AML-193 (cell line): Measurements from ENCODE around the gene CLN6.
"Not testable (repeated sequence)": the region's sequence is repeated elsewhere in the genome, so short reads cannot be mapped to it uniquely, and the experiment has no call there.

Experiments used
- DNase-seq, 2 experiments: peaks; one replicate each; lab custom pipeline; 2025; lab: John Stamatoyannopoulos, UW

The CLN6 gene

GRCh38 chr15:68206711-68207151 is 22.8 kb downstream of the CLN6 start:
- DNase-seq, result no peak

DNA sequence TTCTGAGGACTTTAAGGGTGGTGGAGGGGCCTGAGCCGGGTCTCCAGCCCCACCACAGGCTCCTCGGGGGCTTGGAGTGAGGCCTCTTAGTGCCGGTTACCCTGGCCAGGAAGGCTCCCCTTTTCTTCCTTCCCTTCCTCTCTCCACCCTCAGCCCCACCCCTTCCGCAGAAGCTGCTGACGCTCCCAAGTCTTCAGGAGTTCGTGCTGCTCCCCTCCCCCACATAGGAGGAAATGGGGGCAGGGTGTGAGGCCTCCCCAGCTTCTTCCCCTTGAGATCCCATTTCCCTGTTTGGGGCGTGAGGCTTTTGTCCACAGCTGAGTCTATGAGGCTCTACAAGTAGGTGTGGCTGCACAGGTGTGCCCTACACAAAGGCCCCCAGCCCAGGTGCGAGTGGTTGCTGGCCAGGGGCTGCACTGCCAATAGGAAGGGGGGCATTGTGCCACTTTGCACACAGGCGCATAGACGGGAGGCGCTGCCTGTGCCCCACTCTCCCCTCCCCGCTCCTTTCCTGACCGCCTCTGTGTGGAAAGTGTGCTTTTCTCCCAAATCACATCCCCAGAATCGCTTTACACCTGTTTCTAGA is 23.5 kb downstream of the CLN6 start:
- no peak for DNase-seq

DNA sequence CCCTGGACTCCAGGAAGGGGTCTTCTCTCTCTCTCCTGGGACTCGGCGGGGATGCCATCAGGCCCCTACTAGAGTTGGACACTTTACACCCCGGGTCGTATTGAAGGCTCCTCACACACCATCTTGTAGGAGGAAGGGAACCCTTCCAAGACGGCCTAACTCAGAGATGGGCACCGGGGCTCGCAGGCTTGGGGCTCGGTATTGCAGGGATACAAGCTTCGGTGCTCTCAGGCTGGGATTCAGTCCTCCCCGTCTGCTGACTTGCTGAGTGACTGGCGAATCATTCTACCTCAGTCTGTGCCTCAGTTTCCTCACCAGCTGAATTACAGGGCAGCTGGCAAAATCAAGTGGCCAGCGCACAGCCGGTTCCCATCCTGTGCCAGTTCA is 24.0 kb downstream of the CLN6 start:
- DNase-seq, result no peak

DNA sequence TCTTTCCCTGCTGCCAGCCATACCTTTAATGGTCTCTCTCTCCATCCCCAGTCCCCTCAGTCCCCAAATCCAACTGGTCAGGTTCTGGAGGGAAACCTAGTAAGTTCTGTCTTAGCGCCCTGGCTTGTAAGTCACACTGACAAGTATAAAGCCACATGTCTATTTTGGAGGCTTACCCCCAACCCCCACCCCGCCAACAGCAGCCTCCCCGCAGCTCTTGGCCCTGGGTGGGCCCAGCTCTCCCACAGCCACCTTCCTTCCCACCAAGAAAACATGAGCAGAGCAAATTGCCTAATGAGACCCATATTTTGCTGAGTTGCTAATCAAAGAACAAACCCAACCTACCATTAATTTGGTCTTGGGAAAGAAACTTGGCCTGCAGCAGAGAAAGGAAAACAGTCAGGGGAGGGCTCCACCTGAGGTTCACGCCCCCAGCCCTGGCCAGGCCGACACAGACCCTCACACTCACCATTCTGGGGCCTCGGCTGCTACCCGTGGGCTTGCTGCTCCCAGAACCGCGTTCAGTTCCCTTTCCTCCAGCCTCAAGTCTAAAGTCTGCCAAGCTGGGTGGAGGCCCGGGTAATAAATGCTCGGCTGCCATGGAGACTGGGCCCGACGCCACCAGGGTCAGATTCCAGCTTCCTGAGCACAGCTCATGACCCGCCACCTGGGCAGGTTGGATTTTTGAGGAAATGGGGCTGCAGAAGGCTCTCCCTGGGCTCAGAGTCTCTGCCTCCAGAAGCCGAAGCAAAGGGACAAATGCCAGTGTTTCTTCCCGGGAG is 24.6 kb downstream of the CLN6 start, which contains the start of gene CALML4:
TSS of gene CALML4 (minus strand) at position 557 of the 782 bp plus-strand sequence. CDS start at position 472, 85 bp downstream.
- DNase-seq, result no peak

GRCh38 chr15:68204361-68204760 is 25.2 kb downstream of the CLN6 start:
- DNase-seq, result no peak

DNA sequence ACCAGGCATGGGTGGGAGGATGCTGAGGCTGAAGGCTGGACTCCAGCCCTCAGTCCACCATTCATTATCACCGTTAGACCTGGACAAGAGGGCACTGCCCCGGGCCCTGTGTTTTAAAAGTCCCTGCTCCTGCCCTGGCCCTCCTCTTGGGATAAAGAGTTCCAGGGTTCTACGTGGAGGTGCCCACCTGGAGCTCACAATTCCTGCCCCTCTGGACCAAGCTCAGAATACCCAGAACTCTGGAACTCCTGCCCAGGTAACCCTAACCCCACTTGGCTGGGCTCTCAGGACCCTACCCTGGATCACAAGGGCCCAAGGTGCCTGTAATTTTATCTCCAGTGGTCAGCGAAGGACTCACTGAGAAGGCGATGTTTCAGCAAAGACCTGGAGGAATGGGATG is 25.6 kb downstream of the CLN6 start:
- no peak for DNase-seq

- no peak for DNase-seq
Measured at GRCh38 chr15:68203486-68203885, 26.0 kb downstream of the CLN6 start.

- DNase-seq, result not testable (repeated sequence)
Measured at GRCh38 chr15:68202994-68203393, 26.5 kb downstream of the CLN6 start.

DNA sequence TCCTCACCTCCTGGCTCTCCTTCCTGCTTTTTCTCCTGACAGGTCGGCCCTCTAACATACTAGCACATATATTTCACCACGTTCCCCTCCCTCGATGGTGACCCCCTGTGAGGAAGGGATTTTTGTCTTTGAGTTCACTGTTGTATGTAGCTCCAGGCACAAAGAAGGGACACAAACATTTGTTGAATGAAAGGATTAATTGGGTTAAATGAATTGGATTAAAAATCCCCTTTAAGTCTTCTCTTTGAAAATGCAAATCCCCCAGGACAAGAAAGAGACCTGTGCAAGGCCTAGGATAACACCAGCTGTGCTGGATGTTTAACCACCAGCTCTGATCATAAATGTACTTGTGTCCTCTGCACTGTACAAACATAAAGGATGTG is 27.7 kb downstream of the CLN6 start:
- no peak for DNase-seq

DNA sequence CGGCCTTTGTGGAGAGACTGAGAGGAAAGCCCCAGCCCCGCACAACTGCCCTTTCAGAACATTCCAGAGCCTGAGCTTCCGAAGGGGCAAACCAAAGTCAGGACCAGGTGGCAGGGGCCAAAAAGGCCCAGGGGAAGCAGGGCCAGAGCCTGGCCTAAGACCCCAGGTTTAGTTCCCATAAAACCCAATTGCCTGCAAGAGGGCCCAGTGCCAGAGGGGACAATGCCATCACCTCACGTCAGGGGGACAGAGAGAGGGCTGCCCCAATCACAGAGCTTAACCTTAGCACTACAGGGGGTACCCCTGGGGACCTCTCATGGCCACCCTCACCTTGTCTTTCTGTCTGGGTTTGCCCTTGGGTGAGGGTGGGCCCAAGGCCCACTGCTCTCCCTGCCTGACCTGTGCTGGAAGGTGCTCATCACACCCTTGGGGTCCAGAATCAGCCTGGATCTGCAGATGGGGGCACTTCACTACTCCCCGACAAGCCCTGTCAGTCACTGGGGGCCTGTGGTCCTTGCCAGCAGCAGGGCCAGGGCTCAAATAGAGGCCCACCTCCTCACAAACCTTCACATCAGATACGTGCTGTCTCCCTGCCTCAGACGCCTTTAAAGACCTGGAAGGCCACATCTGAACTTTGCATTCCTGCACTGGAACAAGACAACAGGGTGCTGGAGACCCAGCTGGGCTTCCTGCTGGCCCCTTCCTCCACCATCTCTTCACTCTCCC is 28.2 kb downstream of the CLN6 start:
- no peak for DNase-seq

DNA sequence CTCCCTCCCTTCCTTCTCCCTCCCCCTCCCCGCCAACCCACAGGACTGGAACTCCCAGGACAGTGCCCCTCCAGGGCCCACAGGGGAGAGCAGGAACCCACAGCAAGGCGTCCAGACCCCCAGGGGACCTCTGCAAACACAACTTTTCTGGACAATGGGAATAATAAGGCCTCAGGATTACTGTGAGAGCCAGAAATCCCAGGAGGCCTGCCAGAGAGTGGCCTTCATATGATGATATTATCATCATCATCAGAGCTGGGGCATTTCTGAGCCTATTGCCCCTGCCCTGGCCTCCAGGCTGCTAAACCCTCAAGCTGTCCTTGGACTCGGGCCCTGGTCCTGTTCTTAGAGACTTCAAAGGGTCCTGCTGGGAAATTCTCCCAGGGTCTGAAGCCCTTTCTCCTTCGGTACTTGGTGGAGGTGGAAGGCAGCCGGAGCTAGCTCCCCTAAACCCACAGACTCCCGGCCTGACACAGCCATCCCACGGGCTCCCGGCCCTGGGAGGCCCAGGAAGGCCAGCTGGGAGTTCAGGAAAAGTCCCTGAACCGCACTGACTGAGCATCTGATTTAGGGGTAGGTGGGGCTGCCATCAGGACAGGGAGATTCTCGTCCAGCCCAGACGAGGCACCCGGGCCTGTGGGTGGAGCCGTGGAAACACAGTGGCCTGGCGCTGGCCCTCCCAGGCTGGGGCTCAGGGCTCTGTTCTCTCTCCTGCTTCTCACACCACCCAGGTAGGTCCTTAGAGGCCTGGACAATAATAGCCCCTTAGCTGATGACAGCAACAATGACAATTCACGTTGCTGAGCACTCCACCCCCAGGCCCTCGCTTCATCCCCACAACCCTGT is 29.3 kb downstream of the CLN6 start:
- DNase-seq, result no peak

DNA sequence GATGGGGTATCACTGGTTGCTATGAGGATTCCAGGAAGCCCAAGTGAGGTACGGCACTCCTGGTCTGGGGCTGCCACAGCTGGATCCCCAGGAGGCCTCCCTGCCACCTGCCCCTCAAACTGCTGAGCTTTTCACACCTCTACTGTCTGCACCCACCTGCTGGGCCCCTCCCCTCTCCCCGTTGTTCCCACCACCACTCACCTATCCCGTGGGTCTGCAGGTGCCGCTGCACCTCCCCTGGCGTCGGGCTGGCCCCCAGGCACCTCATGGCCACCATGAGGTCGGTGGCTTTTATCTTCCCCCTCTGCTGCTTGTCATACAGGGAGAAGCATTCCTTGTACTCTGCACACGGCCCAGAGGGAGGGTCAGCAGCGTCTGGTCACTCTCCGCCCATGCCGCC is 30.2 kb downstream of the CLN6 start:
- no peak for DNase-seq

DNA sequence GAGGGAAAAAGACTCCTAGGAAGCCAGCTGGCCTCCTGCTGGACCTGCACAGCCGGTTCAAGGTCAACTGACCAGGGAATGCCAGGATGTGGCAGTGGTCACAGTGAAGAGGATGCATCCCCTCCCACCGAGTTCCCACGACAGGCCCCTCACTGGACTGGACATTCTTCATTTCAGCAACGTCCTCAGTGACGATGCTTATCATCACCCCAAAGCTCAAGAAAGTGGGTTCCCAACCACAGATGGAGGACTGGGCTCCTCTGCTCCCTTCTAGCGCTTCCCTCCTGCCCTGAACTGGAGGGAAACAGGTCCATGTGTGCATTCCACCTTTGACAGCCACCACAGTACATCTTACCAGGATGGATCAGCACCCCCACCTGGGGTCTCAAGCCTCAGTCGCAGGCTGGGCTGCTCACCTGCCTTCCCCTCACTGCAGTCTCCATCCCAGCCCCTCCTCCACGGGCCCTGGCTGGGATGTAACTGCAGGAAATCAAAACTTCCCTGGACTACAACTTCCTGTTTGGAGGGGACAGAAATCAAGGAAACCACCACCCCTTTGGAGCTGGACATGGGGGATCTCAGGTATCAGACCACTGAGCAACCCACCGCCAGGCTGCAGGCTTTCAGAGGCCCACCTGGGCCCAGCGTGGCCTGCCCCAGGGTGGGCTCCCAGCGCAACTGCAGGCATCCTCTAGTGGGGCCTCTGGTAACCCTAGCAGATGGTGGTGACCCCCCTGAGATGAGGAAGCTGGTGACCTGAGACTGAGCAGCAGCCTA is 31.7 kb downstream of the CLN6 start:
- no peak for DNase-seq

DNA sequence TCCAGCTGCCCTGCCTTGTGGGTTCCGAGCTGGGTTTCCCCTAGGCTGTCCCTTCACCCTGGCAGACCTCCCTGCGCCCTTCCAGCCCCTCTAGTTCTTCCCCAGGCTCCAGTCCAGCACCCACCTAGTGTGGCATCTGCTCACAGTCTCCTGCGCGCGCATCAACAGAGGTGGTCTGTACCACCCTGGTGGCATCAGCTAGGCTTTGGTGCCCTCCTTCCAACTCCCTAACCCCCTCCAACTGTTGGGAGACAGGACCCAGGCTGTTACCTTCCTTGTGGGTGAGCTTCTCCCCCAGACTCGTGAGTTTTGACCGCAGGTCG is 32.4 kb downstream of the CLN6 start:
- DNase-seq, result no peak

DNA sequence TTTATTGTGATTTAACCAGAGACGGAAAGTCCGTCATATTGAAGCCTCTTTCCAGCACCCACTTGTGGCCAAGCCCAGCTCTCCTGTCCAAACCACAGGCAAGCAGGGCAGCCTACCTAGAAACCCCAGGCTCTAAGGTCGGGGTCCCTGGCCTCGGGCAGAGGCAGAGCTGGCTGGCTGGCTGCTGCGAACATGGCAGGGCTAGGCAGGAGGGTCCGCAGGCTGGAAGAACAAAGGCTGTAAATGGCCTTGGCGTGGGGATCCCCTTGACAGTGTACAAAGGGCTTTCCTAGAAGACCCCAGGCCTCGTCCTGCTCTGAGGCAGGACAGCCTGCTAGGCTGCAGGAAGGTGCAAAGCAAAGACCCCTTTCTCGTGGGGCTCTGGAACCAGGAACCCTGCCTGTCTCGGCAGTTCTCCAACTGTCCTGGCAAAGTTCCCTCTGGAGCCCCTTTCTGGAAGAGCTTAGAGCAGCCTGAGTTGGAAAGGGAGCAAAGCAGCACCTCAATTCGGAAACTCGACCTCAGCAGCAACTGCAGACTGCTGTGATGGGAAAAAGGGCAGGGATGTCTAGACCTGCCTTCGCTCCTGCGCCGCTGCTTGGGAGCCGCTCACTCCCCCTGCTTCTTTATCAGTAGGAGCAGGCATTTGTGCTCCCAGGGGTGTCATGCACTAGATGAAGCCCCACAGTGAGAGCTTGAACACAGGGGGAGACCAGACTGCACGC is 32.9 kb downstream of the CLN6 start:
- no peak for DNase-seq

DNA sequence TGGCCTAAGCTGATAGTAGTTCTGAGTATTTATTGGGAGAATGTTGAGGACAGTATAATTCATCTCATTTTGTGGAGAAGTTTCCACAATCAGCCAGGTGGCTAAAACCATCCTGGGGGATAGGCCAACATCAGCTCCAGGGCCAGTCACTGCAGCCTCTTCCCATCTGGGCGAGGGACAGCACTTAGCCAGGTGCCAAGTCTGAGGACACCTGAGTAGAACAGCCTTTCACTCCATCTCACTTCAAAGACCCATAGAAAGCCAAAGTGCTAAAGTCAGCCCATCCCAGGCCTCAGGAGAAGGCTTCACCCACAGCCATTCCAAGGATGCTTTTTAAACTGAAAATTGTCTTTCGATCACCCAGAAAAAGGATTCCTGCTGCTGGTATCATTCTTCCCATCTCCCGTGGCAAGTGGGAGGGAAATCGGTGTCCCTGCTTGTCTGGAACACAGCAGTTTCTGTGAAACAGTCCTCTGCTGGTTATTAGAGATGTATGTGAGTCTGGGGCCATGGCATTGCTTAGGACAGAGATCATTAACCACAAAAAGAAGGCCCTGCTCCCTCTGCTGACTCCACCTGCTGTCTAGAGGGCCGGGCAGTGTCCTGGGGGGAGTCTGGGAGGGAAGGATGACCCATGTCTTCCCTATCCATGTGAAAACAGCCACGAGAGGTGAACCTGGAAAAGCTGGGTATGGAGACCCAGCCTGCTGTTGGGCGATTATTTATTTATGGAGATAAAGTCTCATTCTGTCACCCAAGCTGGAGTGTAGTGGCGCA is 34.0 kb downstream of the CLN6 start:
- DNase-seq, result no peak

DNA sequence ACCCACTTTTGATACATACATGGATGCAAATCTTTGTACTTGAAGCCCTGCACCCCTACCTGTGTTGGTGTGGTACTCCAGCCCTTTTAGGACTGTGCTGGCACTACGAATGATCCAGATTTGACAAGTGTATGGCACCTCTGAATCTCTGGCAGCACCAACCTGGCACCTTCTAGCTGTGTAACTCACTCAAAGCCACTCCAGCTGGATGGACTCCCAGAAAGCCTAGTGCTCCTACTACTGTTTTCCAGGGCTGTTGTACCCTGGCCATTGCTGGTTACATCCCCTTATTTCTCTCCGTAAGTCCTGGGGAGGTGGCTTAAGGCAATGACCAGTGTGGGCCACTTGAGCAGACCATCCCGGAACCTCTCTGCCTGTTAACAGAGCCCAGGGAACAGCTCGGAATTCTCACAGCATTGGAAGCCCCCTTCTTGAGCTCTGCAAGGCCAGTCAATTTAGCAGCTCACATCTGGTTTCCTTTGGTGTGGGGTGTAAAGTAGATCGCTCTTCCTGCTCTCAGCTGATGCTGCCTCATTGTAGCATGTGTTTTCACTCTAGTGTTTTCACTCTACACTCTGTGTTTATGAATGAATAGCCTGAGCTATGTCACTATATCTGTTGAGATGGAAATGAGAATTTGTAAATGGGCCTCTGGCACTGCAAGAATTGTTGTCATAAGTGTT is 36.6 kb downstream of the CLN6 start:
- no peak for DNase-seq

GRCh38 chr15:68192117-68192516 is 37.4 kb downstream of the CLN6 start:
- DNase-seq, result no peak

- no peak for DNase-seq
Measured at GRCh38 chr15:68191555-68191954, 38.0 kb downstream of the CLN6 start.
